HepG2 (cell line): ENCODE results near the gene GOLT1A. TPM values are rescaled to one million over a fixed set of nuclear protein-coding genes. Genes with fewer than 3 reads are reported as not detected.
A peak's percentile ranks its signal among the peaks of the same experiment; 100 is the strongest.

Source experiments
- CEBPZ ChIP-seq: IDR thresholded peaks from 2 replicates; pipeline ENCODE4 v1.6.1; 2012; ENCODE audit warnings: low read length, improper control_type of control experiment
- GATAD2A ChIP-seq: IDR thresholded peaks from 2 replicates; pipeline ENCODE4 v1.6.1; 2016
- HMGA1 ChIP-seq: sonication (generic); formaldehyde crosslinking; conservative IDR thresholded peaks from 2 replicates; pipeline ENCODE4 v1.4.0; 2020; ENCODE audit warnings: missing genetic modification reagents
- KAT2B ChIP-seq: fragments of 150-350 bp; IDR thresholded peaks from 2 replicates; pipeline ENCODE4 v1.6.1; 2014; ENCODE audit warnings: low read depth, low read length, borderline replicate concordance
- PAXIP1 ChIP-seq: sonication (generic); formaldehyde crosslinking; conservative IDR thresholded peaks from 2 replicates; pipeline ENCODE4 v1.4.0; 2020; ENCODE audit warnings: mild to moderate bottlenecking, missing genetic modification reagents, moderate library complexity
- ZBTB7B ChIP-seq: sonication (generic); formaldehyde crosslinking; IDR thresholded peaks from 2 replicates; pipeline ENCODE4 v1.4.0; 2020; ENCODE audit warnings: missing genetic modification reagents
- ZNF75D ChIP-seq: sonication (generic); formaldehyde crosslinking; IDR thresholded peaks from 2 replicates; pipeline ENCODE4 v1.8.1; 2023; ENCODE audit warnings: missing genetic modification reagents, mild to moderate bottlenecking, borderline replicate concordance
- polyA plus RNA-seq, 8 experiments: library from polyadenylated mRNA; depleted of rRNA in 3 of 8; stranded (reverse) in 7 of 8; unstranded in 1 of 8; fragments of >200 nt; fragmentation: Illumina TruSeq in 4 of 8; extraction: Trizol in 4 of 8; gene quantifications; 2 replicates each; pipeline versions ENCODE4 v1.2.1 to v1.2.3, GENCODE V29; 2011 to 2016; ENCODE audit warnings: low read depth in 4 of 8, missing spikeins in 1 of 8, mixed read lengths in 1 of 8; ENCODE audit not compliant: insufficient read depth in 1 of 8
- total RNA-seq, 5 experiments: library from RNA; depleted of rRNA; stranded (reverse); fragments of >200 nt; fragmentation: Illumina TruSeq; extraction: Trizol; gene quantifications; 2 replicates each; pipeline ENCODE4 v1.2.3, GENCODE V29; 2016; ENCODE audit warnings: low read depth in 1 of 5
- TF ChIP-seq, protein P1 (sequence below), 2 experiments: sonication (generic) in 1 of 2; formaldehyde crosslinking in 1 of 2; IDR thresholded peaks; 2 replicates each; pipeline versions ENCODE4 v1.4.0 to v1.6.1; 2016 to 2020; ENCODE audit warnings: borderline replicate concordance in 1 of 2, low read depth in 1 of 2, mild to moderate bottlenecking in 1 of 2, missing genetic modification reagents in 1 of 2
- TF ChIP-seq, protein P2 (sequence below): sonication (generic); formaldehyde crosslinking; IDR thresholded peaks from 2 replicates; pipeline ENCODE4 v1.5.1; 2020; ENCODE audit warnings: mild to moderate bottlenecking, missing genetic modification reagents, borderline replicate concordance
- TF ChIP-seq, protein P3 (sequence below): sonication (generic); formaldehyde crosslinking; IDR thresholded peaks from 2 replicates; pipeline ENCODE4 v1.8.1; 2022; ENCODE audit warnings: mild to moderate bottlenecking, missing genetic modification reagents

GOLT1A gene
- total and polyA plus RNA-seq, 2 of the 13 experiments (the other 11 are each of a cell fraction or from before 2014, with no cell fraction given) = 25.8 to 28.0 TPM

- TF ChIP-seq, protein P1, sequence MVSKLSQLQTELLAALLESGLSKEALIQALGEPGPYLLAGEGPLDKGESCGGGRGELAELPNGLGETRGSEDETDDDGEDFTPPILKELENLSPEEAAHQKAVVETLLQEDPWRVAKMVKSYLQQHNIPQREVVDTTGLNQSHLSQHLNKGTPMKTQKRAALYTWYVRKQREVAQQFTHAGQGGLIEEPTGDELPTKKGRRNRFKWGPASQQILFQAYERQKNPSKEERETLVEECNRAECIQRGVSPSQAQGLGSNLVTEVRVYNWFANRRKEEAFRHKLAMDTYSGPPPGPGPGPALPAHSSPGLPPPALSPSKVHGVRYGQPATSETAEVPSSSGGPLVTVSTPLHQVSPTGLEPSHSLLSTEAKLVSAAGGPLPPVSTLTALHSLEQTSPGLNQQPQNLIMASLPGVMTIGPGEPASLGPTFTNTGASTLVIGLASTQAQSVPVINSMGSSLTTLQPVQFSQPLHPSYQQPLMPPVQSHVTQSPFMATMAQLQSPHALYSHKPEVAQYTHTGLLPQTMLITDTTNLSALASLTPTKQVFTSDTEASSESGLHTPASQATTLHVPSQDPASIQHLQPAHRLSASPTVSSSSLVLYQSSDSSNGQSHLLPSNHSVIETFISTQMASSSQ (IDR thresholded peaks at IDR 0.05; ENCODE audit: low read depth) = no peak
- TF ChIP-seq, protein P1 (CRISPR knock-in tag; IDR thresholded peaks at IDR 0.05; ENCODE audit: borderline replicate concordance) = no peak
- TF ChIP-seq GATAD2A = peak; percentile 33; the same call in 1 of the 2 replicates
- TF ChIP-seq, protein P2, sequence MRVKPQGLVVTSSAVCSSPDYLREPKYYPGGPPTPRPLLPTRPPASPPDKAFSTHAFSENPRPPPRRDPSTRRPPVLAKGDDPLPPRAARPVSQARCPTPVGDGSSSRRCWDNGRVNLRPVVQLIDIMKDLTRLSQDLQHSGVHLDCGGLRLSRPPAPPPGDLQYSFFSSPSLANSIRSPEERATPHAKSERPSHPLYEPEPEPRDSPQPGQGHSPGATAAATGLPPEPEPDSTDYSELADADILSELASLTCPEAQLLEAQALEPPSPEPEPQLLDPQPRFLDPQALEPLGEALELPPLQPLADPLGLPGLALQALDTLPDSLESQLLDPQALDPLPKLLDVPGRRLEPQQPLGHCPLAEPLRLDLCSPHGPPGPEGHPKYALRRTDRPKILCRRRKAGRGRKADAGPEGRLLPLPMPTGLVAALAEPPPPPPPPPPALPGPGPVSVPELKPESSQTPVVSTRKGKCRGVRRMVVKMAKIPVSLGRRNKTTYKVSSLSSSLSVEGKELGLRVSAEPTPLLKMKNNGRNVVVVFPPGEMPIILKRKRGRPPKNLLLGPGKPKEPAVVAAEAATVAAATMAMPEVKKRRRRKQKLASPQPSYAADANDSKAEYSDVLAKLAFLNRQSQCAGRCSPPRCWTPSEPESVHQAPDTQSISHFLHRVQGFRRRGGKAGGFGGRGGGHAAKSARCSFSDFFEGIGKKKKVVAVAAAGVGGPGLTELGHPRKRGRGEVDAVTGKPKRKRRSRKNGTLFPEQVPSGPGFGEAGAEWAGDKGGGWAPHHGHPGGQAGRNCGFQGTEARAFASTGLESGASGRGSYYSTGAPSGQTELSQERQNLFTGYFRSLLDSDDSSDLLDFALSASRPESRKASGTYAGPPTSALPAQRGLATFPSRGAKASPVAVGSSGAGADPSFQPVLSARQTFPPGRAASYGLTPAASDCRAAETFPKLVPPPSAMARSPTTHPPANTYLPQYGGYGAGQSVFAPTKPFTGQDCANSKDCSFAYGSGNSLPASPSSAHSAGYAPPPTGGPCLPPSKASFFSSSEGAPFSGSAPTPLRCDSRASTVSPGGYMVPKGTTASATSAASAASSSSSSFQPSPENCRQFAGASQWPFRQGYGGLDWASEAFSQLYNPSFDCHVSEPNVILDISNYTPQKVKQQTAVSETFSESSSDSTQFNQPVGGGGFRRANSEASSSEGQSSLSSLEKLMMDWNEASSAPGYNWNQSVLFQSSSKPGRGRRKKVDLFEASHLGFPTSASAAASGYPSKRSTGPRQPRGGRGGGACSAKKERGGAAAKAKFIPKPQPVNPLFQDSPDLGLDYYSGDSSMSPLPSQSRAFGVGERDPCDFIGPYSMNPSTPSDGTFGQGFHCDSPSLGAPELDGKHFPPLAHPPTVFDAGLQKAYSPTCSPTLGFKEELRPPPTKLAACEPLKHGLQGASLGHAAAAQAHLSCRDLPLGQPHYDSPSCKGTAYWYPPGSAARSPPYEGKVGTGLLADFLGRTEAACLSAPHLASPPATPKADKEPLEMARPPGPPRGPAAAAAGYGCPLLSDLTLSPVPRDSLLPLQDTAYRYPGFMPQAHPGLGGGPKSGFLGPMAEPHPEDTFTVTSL (CRISPR knock-in tag) = peak; percentile 30; the same call in 1 of the 2 replicates
- no peak for TF ChIP-seq ZBTB7B (CRISPR knock-in tag)
- no peak for TF ChIP-seq CEBPZ
- TF ChIP-seq, protein P3, sequence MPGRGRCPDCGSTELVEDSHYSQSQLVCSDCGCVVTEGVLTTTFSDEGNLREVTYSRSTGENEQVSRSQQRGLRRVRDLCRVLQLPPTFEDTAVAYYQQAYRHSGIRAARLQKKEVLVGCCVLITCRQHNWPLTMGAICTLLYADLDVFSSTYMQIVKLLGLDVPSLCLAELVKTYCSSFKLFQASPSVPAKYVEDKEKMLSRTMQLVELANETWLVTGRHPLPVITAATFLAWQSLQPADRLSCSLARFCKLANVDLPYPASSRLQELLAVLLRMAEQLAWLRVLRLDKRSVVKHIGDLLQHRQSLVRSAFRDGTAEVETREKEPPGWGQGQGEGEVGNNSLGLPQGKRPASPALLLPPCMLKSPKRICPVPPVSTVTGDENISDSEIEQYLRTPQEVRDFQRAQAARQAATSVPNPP = no peak
- TF ChIP-seq HMGA1 (CRISPR knock-in tag) = no peak
- TF ChIP-seq KAT2B = no peak
- TF ChIP-seq PAXIP1 (CRISPR knock-in tag) = no peak
- TF ChIP-seq ZNF75D (CRISPR knock-in tag) = no peak
Observed at GRCh38 chr1:204171751-204172178, 42.0 kb downstream of the GOLT1A start (continued).
